Osteocyte (in vitro differentiated cells): ENCODE results near the gene DPF3. TPM values are rescaled to one million over a fixed set of nuclear protein-coding genes. Genes with fewer than 3 reads are reported as not detected.

Source experiments
- DNase-seq: peaks from one replicate; pipeline ENCODE4 v3.0.0; 2021; ENCODE audit warnings: mixed read lengths; ENCODE audit not compliant: unreplicated experiment; ENCODE audit errors: extremely low spot score
- H3K27ac Mint-ChIP-seq: one replicate; pipeline ENCODE4 v1.8.0; 2021; ENCODE audit warnings: mild to moderate bottlenecking, mixed read lengths; ENCODE audit not compliant: unreplicated experiment
- H3K27me3 Mint-ChIP-seq: one replicate; pipeline ENCODE4 v1.8.0; 2021; ENCODE audit warnings: mixed read lengths; ENCODE audit not compliant: unreplicated experiment
- H3K36me3 Mint-ChIP-seq: one replicate; pipeline ENCODE4 v1.8.0; 2021; ENCODE audit warnings: mixed read lengths; ENCODE audit not compliant: unreplicated experiment
- H3K4me1 Mint-ChIP-seq: one replicate; pipeline ENCODE4 v1.8.0; 2021; ENCODE audit warnings: mixed read lengths; ENCODE audit not compliant: unreplicated experiment
- H3K4me3 Mint-ChIP-seq: one replicate; pipeline ENCODE4 v1.8.0; 2021; ENCODE audit warnings: mild to moderate bottlenecking, moderate library complexity, mixed read lengths; ENCODE audit not compliant: unreplicated experiment
- H3K9me3 Mint-ChIP-seq: one replicate; pipeline ENCODE4 v1.8.0; 2021; ENCODE audit warnings: mixed read lengths; ENCODE audit not compliant: unreplicated experiment
- total RNA-seq: library from RNA; stranded (reverse); gene quantifications from 2 replicates; pipeline ENCODE4 v1.2.1, GENCODE V29; 2021
- TF ChIP-seq, protein P1 (sequence below): fragments of 200-600 bp; sonication (generic); IDR thresholded peaks from 2 replicates; pipeline ENCODE4 v1.5.0; 2021; ENCODE audit warnings: antibody characterized with exemption, mild to moderate bottlenecking, moderate library complexity

Gene DPF3
- total RNA-seq, 1 donor from 2014 or later, result 5.8 TPM

DNA sequence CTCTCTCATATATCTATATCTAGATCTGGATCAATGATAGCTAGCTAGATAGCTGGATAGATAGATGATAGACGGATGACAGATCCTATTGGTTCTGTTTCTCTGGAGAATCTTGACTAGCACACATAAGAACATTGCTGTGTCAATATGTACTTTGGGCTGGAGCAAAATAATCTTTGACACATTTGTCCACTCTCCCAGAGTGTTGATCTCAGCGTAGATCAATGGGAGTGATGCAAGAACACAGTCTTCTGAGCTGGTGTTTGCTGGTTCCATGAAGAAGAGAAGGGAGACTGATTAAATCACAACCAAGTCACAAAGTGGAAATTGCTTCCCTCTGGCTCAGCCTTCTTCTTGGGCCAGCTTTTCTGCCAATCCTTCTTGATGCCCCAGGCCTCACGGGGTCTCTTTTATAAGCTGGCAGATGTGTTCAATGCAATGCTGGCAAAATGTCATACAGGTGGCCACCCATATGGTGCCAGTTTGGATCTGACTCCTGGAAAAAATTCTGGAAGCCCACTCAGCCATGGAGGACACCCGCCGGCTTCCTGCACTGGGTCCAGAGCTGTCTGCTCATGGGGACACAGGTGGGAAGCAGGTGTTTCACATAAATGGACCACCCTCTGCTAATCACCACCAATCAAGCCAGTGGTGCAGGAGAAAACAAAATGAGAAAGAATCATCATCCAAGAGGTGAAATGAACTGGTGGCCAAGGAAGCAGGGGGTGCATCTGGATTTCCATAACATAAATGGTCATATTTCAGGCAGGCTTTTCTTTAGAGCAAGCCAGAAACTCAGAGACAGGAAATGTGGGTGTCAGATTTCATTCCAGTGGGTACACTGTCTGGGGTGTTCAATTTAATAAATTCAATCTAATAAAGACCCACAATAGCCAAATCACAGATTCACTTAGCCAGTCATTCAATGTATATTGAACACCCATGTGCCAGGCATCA lies 310.3 kb downstream of the DPF3 start:
- H3K9me3 Mint-ChIP-seq, result peaks cover 10% of the 10 kb centered on the region
- H3K27me3 Mint-ChIP-seq, result peaks cover 2% of the 10 kb centered on the region
- H3K36me3 Mint-ChIP-seq, result no peaks in the 10 kb centered on the region
- TF ChIP-seq, protein P1, sequence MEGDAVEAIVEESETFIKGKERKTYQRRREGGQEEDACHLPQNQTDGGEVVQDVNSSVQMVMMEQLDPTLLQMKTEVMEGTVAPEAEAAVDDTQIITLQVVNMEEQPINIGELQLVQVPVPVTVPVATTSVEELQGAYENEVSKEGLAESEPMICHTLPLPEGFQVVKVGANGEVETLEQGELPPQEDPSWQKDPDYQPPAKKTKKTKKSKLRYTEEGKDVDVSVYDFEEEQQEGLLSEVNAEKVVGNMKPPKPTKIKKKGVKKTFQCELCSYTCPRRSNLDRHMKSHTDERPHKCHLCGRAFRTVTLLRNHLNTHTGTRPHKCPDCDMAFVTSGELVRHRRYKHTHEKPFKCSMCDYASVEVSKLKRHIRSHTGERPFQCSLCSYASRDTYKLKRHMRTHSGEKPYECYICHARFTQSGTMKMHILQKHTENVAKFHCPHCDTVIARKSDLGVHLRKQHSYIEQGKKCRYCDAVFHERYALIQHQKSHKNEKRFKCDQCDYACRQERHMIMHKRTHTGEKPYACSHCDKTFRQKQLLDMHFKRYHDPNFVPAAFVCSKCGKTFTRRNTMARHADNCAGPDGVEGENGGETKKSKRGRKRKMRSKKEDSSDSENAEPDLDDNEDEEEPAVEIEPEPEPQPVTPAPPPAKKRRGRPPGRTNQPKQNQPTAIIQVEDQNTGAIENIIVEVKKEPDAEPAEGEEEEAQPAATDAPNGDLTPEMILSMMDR, result no peak
- no peak for DNase-seq
- no peak overlapping the region for H3K4me3 Mint-ChIP-seq
- no peak overlapping the region for H3K27ac Mint-ChIP-seq
- H3K4me1 Mint-ChIP-seq, result peaks cover 3% of the 10 kb centered on the region

GRCh38 chr14:72582582-72582981 lies 311.3 kb downstream of the DPF3 start:
- H3K27ac Mint-ChIP-seq, result no peak overlapping the region
- H3K4me1 Mint-ChIP-seq, result peaks cover 3% of the 10 kb centered on the region
- H3K27me3 Mint-ChIP-seq, result peaks cover 10% of the 10 kb centered on the region
- no peak for DNase-seq
- TF ChIP-seq, protein P1, result no peak
- no peaks in the 10 kb centered on the region for H3K36me3 Mint-ChIP-seq
- H3K9me3 Mint-ChIP-seq, result peaks cover 10% of the 10 kb centered on the region
- H3K4me3 Mint-ChIP-seq, result no peak overlapping the region

- no peaks in the 10 kb centered on the region for H3K36me3 Mint-ChIP-seq
- no peak for DNase-seq
- H3K9me3 Mint-ChIP-seq, result no peaks in the 10 kb centered on the region
- H3K4me3 Mint-ChIP-seq, result no peak overlapping the region
- TF ChIP-seq, protein P1, result no peak
- H3K4me1 Mint-ChIP-seq, result peaks cover 6% of the 10 kb centered on the region
- peaks cover 22% of the 10 kb centered on the region for H3K27me3 Mint-ChIP-seq
- no peak overlapping the region for H3K27ac Mint-ChIP-seq
Measured at GRCh38 chr14:72578514-72578913, 315.4 kb downstream of the DPF3 start.

GRCh38 chr14:72577521-72577920 lies 316.4 kb downstream of the DPF3 start:
- H3K4me3 Mint-ChIP-seq, result no peak overlapping the region
- H3K27ac Mint-ChIP-seq, result no peak overlapping the region
- H3K27me3 Mint-ChIP-seq, result peaks cover 22% of the 10 kb centered on the region
- no peak for DNase-seq
- peaks cover 6% of the 10 kb centered on the region for H3K4me1 Mint-ChIP-seq
- no peaks in the 10 kb centered on the region for H3K9me3 Mint-ChIP-seq
- TF ChIP-seq, protein P1, result no peak
- no peaks in the 10 kb centered on the region for H3K36me3 Mint-ChIP-seq

DNA sequence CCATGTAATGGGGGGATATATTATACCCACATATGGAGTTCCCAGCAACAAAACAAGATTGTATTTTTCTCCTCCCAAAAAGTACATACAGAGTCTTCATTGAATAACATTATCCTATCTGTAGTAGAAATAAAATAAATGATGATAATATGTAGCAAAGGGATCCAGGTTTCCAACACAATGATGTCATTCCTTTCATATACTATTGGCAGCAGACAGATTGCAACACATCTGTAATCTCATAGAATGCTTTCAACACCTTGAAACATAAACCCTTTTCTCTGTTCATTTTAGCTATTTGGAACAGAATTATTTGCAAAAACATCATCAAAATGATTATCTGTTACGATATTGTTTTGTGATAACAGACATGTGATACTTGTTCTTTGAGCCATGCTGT lies 317.6 kb downstream of the DPF3 start:
- Mint-ChIP-seq H3K4me1 (peaks cover 6% of the 10 kb centered on the region), H3K27ac (no peak overlapping the region), H3K27me3 (peaks cover 24% of the 10 kb centered on the region), H3K4me3 (no peak overlapping the region), H3K36me3 (peaks cover 2% of the 10 kb centered on the region), H3K9me3 (peaks cover 7% of the 10 kb centered on the region)
- TF ChIP-seq, protein P1, result no peak
- no peak for DNase-seq
